GM19240 (cell line): Measurements from ENCODE around the gene MRPL42.
"Not testable (repeated sequence)": the region's sequence is repeated elsewhere in the genome, so short reads cannot be mapped to it uniquely, and the experiment has no call there.

ENCODE experiments used
- DNase-seq: peaks from one replicate; pipeline ENCODE4 v3.0.0; 2011; ENCODE audit warnings: low spot score; ENCODE audit not compliant: insufficient read length

Gene MRPL42

DNA sequence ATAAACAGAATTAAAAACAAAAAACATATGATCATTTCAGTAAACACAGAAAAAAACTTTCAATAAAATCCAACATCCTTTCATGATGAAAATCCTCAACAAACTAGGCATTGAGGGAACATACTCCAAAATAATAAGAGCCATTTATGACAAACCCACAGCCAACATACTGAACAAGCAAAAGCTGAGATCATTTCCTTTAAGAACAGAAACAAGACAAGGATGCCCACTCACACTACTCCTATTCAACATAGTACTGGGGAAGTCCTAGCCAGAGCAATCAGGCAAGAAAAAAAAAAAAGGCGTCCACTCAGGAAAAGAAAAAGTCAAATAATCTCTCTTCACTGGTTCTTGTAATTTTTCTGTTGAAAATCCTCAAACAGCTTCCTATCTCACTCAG is 30.1 kb downstream of the MRPL42 start:
- no peak for DNase-seq

DNA sequence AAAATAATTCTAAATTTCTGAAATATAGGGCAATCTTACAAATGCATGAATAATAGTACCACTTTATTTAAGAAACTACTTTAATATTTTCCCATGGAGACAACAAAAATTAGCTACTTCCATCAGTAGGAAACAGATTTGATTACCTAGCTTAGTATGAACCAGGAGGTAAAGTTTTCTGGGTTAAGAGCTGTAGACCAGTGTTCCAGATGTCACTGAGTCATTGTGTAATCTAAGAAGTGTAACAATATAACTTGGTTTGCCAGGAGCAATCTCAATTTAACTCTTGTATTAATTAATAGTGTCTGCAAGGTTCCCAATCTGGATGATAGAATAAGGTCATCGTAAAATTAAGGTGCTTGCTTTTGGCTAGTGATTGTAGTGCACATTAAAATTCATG is 31.5 kb downstream of the MRPL42 start:
- DNase-seq, result not testable (repeated sequence)

DNA sequence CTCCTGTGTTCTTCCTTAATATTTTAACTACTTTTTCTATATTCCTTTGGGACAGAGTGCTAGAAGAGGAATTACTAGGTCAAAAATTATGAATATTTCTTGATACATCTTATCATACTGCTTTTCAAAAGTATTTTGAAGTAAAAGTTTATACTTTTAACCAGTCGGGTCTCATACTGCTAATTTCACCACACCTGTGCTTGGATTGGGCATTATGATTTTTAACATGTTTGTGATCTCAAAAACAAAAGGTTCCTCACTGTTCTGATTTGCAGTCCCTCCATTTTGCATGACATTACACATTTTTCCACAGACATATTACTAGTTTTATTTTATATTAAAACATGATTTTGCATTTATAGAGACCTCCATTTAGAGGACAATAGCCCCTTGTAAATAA is 32.9 kb downstream of the MRPL42 start:
- no peak for DNase-seq

DNA sequence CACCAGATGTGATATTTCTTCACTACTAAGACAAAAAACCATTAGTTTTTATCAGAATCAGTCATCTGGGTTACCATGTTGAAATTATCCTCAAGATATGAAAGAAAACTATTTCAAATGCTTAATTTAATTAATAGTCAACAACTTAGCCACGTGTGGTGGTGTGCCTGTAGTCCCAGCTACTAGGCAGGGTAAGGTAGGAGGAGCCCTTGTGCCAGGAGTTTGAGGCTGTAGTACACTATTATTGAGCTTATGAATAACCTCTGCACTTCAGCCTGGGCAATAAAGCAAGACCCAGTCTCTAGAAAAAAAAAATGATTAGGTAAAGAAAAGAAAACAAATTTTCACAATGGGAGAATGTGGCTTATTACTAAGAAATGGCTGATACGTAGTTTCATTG is 33.4 kb downstream of the MRPL42 start:
- DNase-seq, result no peak

DNA sequence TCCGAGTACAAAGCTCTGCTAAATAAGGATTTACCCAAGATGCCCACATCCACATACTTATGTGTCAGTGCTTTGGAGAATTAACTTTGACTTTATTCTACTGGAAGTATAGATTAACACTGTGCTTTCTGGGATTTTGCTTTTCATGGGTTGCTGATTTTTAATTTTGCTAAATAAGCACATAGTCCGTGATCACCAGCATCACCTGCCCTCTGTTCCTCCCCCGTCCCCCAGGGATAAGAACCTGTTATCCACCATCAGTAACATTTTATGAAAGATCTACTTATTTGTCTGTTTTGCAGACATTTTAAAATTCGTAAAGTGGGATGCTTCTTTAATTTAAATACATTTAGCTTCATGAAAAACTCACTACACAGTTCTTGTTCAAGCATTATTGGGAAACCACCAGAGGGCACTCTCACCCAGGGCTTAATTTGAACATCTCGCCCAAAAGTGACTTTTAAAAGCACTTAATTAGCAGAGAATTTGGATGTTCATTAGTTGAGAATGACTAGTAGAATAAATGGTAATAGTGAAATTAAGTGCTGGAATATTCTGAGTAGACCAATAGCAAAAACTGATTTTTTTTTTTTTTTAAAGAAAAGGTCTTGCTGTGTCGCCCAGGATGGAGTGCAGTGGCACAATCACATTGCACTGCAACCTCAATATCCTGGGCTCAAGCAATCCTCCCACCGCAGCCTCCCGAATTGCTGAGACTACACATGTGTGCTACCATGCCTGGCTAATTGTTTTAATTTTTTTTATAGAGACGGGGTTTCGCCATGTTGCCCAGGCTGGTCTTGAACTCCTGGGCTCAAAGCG is 35.7 kb downstream of the MRPL42 start:
- DNase-seq, result no peak

DNA sequence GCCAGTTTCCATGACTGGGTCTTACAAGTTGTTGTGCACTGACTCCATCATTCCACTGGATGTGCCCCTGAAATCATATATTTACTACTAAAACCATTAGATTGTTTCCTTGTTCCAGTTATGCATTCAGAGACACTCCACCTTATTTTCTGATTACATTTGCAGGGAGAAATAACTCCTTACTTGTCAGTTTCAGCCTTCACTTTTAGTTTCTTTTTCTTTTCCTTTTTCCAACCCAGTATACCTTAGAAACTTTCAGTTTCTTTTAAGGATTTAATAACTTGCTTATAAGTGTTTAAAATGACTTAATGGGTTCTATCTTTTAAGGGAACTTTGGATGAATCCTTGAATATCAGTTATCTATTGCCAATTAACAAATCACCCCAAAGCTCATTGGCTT is 39.9 kb downstream of the MRPL42 start:
- no peak for DNase-seq

DNA sequence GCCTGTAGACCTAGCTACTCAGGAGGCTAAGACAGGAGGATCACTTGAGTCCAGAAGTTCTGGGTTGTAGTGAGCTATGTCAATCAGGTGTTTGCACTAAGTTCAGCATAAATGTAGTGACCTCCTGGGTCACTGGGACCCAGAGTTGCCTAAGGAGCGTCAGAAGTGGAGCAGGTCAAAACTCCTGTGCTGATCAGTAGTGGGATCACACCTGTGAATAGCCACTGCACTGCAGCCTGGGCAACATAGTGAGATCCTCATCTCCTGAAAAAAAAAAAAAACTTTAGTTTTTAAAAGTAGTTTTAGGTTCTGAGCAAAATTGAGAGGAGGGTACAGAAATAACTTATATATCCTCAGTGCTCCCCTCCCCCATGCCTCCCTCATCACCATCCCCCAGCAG is 42.2 kb downstream of the MRPL42 start:
- DNase-seq, result no peak

DNA sequence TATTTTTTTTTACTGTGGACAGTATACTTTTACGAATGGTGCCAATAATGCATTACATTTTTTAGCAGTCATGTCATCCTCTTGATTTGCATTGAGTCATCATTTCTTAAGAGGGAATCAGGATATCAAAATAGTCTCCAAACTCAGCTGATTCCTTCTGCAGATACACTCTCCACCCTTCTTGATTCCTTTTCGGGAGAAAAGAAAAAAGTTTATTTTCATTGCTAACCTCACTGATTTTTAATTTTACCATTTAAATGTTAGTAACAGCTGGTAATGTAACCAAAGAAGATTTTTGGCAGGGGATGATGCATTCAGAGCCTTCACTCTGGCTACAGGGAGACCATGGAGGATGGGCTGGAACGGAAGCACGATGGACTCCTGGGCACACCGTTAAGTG is 47.5 kb downstream of the MRPL42 start:
- no peak for DNase-seq

DNA sequence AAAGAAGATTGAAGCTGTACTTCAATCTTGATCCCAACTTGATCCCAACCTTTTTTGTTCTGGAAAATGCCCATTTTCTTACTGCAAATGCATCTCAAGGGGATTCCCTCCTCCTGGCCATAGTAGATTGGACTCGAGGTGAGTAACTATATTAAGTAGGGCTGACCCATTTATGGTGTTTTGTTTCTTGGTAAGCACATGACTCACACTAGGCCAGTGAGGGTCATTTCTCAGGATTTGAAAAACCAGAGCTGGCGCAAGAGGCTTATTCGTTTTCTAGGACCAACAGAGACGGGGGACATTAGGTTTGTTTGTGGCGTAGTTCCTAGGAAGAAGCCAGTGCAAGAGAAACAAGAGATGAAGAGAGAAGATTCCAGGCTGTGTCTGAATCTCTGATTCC is 51.4 kb downstream of the MRPL42 start:
- DNase-seq, result no peak

DNA sequence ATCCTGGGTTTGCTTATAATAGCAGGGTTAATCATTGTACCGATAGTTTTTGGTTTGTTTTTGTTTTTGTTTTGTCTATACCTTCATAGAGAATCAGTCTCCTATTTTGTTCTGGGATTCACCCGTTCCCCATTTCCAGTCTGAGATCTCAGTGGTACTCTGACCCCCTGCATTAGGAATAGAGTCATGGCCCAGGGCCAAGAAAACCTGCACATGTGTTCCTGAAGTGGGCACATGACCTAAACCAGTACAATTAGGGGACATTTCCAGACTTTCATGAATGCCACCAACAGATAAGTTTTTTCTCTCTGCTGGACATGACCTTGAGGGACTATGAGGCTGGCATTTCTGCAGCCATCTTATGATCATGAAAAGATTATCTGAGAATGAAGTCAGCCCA is 52.5 kb downstream of the MRPL42 start:
- no peak for DNase-seq

DNA sequence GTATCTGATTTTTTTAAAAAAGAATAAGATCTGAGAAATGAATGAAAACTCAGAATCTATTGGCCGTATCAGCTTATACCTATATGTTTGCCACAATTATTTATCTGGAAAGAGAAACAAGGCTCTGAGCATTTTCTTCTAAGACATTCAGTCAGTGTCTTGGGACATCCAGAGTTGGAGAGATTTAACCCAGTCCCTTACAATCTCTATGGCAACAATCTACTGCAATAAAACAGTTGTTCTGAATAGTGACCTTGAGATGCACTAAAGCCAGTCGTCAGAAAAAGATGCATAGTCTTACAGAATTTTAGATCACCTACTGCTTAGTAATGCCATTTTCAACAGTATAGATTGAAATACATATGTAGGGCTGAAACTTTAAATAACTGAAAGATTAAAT is 53.1 kb downstream of the MRPL42 start:
- DNase-seq, result no peak

DNA sequence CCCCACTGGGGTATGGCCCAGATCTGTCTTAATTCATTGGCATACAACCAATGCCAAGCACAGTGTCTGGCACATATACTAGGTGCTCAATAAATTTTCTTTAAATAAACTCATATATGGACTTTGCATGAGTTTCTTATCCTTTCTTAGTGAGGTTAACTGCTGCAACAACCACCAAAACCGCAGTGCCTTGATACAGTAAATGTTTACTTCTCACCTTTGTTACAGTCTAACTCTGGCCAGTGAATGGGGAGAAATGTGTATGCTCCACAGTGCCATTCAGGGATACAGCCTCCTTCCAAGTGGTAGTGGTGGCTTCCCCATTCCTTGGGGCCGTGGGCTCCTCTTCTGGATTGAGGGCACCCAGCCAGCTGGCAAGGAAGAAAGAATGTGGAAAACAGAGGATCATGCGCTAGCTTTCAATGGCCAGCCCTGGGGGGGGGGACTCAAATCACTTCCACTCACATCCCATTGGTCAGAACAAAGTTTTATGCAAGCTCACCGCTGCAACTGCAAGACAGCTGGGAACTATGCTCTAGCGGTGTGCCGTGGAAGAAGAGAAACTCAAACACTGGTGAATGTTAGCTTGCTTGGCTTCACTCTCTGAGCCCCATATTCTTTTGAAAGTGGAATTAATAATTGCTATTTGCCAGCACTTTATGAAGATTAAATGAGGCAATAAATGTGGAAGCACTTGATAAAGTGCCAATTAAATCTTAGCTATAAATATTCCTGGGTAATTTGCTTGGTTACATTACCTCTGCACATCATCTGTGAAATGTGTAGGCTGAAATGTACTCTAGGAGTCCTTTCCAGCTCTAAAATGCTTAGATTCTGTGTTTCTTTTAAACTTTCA is 54.1 kb downstream of the MRPL42 start:
- no peak for DNase-seq

DNA sequence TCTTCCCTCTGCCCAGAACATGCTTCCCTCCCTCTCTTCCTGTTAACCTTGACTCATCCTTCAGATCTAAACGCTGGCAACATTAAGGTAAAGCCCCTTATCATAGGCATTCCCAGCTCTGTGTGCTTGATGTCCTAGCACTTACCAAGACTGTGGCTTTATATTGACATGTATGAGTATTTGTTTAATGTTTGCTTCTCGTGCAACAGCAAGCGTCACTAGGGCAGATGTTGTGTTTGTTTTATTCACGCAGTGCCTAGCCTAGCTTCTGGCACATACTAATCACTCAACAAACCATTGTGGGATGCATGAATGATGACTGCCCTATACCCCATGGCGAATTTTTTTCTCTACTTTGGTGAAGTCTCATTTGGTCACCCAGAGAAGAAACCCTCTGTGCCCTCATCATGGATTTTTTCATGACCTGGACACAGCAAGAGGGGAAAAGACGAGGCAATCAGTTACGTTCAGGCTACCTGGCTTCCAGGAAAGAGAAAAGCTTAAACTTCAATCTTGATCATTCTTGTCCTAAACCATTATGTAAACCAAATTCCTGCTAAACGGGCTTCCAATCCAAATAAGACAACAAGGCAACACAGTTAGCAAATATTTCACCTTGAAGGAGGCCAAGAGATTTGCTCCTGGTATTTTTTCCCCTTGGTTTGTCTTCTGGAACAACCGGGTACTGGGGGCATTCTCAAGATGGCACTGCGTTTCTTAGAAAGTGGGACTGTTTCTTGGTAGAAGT is 57.2 kb downstream of the MRPL42 start:
- DNase-seq, result no peak

DNA sequence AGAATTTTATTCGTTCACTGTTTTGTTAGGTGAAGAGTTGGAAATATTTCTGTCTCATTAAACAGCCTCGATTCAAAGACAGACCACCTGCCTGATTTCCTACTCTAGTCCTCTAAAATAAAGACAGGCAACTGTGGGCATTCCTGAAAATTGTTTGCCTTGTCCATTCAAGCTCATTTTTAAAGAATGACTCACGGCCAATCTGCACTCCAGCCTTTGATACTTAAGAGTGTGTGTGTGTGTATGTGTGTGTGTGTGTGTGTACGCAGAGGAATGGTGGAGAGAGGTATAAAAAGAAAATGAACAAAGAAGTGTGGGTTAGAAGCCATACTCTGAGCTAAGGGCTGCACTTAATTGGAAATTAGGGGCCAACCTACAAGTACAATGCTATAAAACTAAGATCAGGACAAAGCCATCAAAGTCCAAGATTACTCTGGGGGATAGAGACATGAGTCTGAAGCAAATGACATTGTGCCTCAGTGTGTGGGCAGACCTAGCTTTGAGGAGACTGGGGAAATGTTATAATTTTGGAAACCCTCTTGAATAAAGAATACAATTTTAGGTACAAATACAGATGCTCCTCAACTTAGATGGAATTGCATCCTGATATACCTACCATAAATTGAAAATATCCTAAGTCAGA is 59.6 kb downstream of the MRPL42 start:
- DNase-seq, result no peak

DNA sequence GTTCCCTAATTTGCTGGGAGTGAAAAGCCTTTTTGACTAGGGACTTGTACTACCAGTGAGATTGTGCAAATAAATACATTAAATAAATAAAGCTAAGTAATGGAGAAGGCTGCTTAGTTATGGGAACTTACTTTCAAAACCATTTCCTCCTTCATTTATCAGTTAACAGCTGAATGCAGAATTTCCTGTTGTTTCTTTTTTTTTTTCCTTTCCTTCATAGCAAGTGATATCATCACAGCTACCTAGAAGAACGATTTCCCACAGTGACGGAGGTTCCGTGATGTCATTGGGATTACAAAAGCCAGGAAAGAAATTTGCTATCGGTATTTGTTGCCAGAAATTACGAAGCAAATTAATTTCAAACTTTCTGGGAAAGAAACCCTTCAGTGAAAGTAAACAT is 63.0 kb downstream of the MRPL42 start:
- no peak for DNase-seq

DNA sequence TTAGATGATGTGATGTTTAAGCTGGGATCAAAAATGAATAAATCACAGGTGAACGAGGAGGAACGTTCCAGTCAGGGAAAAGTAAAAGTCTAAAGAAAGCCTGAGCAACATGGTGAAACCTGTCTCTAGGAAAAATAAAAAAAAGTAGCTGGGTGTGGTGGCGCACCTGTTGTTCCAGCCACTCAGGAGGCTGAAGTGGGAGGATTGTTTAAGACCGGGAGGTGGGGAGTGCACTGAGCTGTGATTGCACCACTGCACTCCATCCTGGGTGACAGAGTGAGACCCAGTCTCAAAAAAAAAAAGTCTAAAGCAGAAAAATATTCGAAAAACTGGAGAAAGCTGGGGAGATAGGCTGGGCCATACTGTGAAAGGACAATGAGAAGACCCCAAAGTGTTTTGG is 66.0 kb downstream of the MRPL42 start:
- no peak for DNase-seq

DNA sequence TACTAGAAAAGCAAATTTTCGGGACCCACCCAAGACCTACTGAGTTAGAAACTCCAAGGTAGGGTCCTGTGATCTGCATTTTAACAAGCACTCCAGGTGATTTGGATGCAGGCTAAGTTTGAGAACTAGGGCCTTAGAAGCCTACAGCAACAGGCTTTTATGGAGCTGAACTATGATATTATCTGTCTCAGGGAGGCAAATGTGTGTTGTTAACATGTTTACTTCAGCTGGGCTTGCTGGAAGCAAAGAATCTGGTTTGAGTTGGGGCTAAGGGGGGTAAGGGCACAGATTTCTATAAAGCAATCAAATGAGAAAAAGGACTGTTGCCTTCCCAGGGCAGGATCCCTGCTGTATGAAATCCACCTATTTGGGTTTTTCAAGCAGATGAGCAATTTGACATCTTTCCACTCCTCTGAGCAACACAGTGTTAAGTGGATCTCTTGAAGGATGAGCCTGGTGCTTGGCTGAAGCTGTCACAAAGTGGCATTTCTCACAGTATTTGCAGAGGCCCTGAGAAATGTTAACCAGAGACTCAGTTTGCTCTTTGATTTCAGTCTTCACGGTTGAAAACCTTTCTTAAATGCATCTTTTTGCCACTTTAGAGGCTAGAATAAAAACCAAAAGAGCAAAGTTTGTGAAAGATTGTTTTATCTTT is 68.9 kb downstream of the MRPL42 start:
- no peak for DNase-seq

DNA sequence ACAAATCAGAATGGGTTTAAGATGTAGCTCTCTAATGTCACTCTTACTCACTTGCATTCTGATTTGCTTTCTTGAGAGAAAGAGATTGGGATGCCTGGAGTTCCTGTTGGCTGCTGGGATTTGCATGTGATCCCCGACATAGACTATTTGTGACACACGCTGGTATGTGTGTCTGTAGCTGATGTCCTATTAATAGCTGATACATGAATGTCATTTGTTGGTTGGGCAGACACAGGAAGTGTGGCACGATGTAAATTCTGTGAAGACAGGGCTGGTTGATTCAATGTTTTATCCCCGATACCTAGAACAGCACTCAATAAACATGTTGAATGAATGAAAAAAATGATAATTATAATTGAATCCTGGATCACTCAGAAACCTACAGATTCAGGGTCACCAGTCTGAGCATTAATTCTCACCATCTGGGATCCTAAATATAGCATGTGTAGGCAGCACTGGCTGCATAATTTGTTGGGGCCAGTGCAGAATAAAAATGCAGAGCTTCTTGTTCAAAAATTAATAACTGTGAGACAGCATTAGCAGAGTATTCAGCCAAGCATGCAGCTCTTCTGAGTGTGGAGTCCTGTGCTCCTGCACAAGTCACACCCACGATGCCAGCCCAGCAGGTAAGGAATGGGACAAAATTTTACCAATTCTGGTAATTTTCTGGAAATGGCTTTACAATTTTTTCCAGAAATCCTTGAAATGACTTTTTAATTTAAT is 69.6 kb downstream of the MRPL42 start:
- peak; percentile 23 for DNase-seq

DNA sequence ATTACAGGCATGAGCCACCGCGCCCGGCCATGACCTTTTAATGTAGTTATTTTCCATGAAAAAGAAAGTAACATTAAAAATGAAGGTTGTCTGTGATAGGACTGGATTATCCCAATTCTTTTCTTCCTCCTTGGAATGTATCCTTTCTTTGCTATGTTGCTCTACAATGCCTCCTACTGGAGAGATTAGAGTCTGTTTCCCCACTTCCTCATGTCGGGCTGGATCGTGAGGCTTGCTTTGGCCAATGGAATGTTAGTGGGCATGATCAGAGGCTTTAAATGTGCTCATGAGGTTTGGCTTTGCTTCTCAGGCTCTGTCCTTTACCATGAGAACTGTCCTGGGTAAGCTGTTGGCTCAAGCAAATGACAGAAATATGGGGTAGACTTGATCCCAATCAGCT is 70.5 kb downstream of the MRPL42 start:
- no peak for DNase-seq

DNA sequence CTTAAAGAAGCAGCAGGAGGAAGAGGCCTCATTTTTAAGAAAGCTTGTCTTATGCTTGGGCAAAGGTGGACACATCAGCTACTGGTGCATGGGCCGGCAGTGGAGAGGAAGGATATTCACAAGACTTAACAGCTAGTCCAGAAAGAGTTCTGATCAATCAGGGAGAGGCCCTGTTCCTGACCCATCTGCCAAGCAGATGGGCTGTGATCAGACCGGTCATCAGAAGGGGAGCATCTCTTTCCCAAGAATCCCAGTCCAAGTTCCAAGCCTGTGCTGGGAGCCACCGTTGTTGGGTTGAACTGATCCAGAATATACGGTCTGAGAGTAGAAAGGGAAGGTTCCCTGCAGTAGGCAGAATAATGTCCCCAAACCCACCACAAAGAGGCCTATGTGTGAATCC is 72.5 kb downstream of the MRPL42 start:
- no peak for DNase-seq
